ENCODE results near the gene ICA1L. TPM values are rescaled to one million over a fixed set of nuclear protein-coding genes. Genes with fewer than 3 reads are reported as not detected.

ICA1L gene
- total and polyA plus RNA-seq, 2 of the 8 experiments (the other 6 are each of a cell fraction or from before 2014, with no cell fraction given) = 1.1 to 3.4 TPM

- TF ChIP-seq EGR1 (IDR thresholded peaks at IDR 0.05; ENCODE audit: borderline replicate concordance, low read depth, low read length) (no peak), JUN (IDR thresholded peaks at IDR 0.05; ENCODE audit: low read depth, low read length) (no peak), ATF2 (IDR thresholded peaks at IDR 0.05; ENCODE audit: low read length) (no peak), FOSL1 (IDR thresholded peaks at IDR 0.05; ENCODE audit: insufficient read depth, low read depth, low read length) (no peak), RBBP5 (IDR thresholded peaks at IDR 0.05; ENCODE audit: borderline replicate concordance, low read depth, low read length) (no peak)
These were observed 53.8 kb downstream of the ICA1L start (continued) for GRCh38 chr2:202817771-202818170.
